OCI-LY3 (cell line): Measurements from ENCODE around the gene TULP3.

Experiments used
- CTCF ChIP-seq: fragments of 200-600, 300-600 bp; sonication (generic); IDR thresholded peaks from 2 replicates; pipeline ENCODE4 v1.5.1; 2014; ENCODE audit warnings: antibody characterized with exemption, low read length, low read depth
- EZH2phosphoT487 ChIP-seq: fragments of 200-600 bp; shearing (Covaris generic); IDR thresholded peaks from 2 replicates; pipeline ENCODE4 v1.6.1; 2018; ENCODE audit warnings: antibody characterized with exemption, mixed run types, low read depth

GRCh38 chr12:2961705-2962104 is 71.0 kb downstream of the TULP3 start:
- TF ChIP-seq CTCF (no peak), EZH2phosphoT487 (no peak)
